Measurements from ENCODE around the gene NSG2. TPM values are rescaled to one million over a fixed set of nuclear protein-coding genes. Genes with fewer than 3 reads are reported as not detected.

NSG2 gene
- total RNA-seq (2022) = not detected in 2 replicates
- percentile 10 among the genes with signal in this experiment for Bru-seq, nascent RNA
- BruChase-seq, experiment 1, labeled RNA remaining after a 2-hour chase = percentile 17 among the genes with signal in this experiment
- BruChase-seq, experiment 2, labeled RNA remaining after a 6-hour chase = percentile 18 among the genes with signal in this experiment
- long read RNA-seq = 0 reads

GRCh38 chr5:174045470-174046025 lies at the start of gene NSG2:
TSS of gene NSG2 (plus strand) at chr5:174045706. CDS start at chr5:174046756, 1,050 bp downstream.
- H3K27me3 Mint-ChIP-seq (ENCODE audit: insufficient read depth, unreplicated experiment) = peaks cover 14% of the 10 kb centered on the region
- ChIA-PET CTCF (interaction anchor here (0.6 to 3.1 kb wide), 21 partner anchors 10 to 443 kb away, joined by 3 to 117 read pairs (median 4); partner anchors contain the start of gene BOD1), POLR2A (interaction anchor here (1.0 kb wide), 1 partner anchor 266 kb away, joined by 5 read pairs; no protein-coding TSS in a partner anchor)

GRCh38 chr5:173997331-173997730 lies 48.2 kb upstream of the NSG2 start:
- H3K27me3 Mint-ChIP-seq (ENCODE audit: insufficient read depth, unreplicated experiment) = peaks cover 22% of the 10 kb centered on the region
- DNase-seq = no peak
- no TSS peak for BruUV-seq (replicated peaks)
- no peaks in the 10 kb centered on the region for H3K4me1 Mint-ChIP-seq (ENCODE audit: low read depth, unreplicated experiment)
- H3K27me3 ChIP-seq (replicated peaks; ENCODE audit: control insufficient read depth, insufficient read depth, low read length) = no peaks in the 10 kb centered on the region
- no peaks in the 10 kb centered on the region for H3K36me3 Mint-ChIP-seq (ENCODE audit: insufficient read depth, unreplicated experiment)
- no peaks in the 10 kb centered on the region for H3K9me3 Mint-ChIP-seq (ENCODE audit: unreplicated experiment)
- ChIA-PET CTCF (no interaction called here), POLR2A (interaction anchor here (0.6 kb wide), 1 partner anchor 341 kb away, joined by 5 read pairs; no protein-coding TSS in a partner anchor)
- H3K4me1 ChIP-seq = no peaks in the 10 kb centered on the region
- no peak overlapping the region for H3K4me3 Mint-ChIP-seq (ENCODE audit: unreplicated experiment)
- H3K27ac Mint-ChIP-seq (ENCODE audit: unreplicated experiment) = no peak overlapping the region
- H3K4me3 ChIP-seq (ENCODE audit: low read depth, low read length) = no peak overlapping the region
- H3K36me3 ChIP-seq (ENCODE audit: control insufficient read depth, insufficient read depth, low read length) = no peaks in the 10 kb centered on the region
- no peaks in the 10 kb centered on the region; the same call in 1 of the 2 replicates for H3K9me3 ChIP-seq
- intact Hi-C loops (cut with micrococcal nuclease; ENCODE audit: unreplicated experiment) = no loop called here
- no peak for TF ChIP-seq CTCF (IDR thresholded peaks at IDR 0.05; ENCODE audit: insufficient read depth in 1 of 2, low read depth in 1 of 2, low read length in 1 of 2, severe bottlenecking in 1 of 2, unreplicated experiment in 1 of 2)

More at GRCh38 chr5:174045470-174046025, at the start of gene NSG2:
- BruUV-seq (replicated peaks) = no TSS peak
- Histone ChIP-seq H3K4me3 (ENCODE audit: low read depth, low read length) (no peak within 1 kb of the TSS), H3K36me3 (ENCODE audit: control insufficient read depth, insufficient read depth, low read length) (no peaks in the 10 kb centered on the region), H3K27me3 (replicated peaks; ENCODE audit: control insufficient read depth, insufficient read depth, low read length) (no peaks in the 10 kb centered on the region; the same call in 1 of the 2 replicates), H3K9me3 (no peaks in the 10 kb centered on the region), H3K4me1 (no peaks in the 10 kb centered on the region)
- Mint-ChIP-seq H3K4me3 (ENCODE audit: unreplicated experiment) (no peak within 1 kb of the TSS), H3K4me1 (ENCODE audit: low read depth, unreplicated experiment) (no peaks in the 10 kb centered on the region), H3K9me3 (ENCODE audit: unreplicated experiment) (no peaks in the 10 kb centered on the region), H3K36me3 (ENCODE audit: insufficient read depth, unreplicated experiment) (no peaks in the 10 kb centered on the region), H3K27ac (ENCODE audit: unreplicated experiment) (no peak within 1 kb of the TSS)
- DNase-seq = peak; percentile 92
- intact Hi-C loops (cut with micrococcal nuclease; ENCODE audit: unreplicated experiment) = loop anchor here (1.0 kb wide), 2 partner anchors 267 to 272 kb away; no protein-coding TSS in a partner anchor
- TF ChIP-seq CTCF (IDR thresholded peaks at IDR 0.05; ENCODE audit: insufficient read depth in 1 of 2, low read depth in 1 of 2, low read length in 1 of 2, severe bottlenecking in 1 of 2, unreplicated experiment in 1 of 2) = peak; percentile 86 to 98

- H3K9me3 ChIP-seq = no peaks in the 10 kb centered on the region; the same call in 1 of the 2 replicates
- Mint-ChIP-seq H3K4me3 (ENCODE audit: unreplicated experiment) (no peak overlapping the region), H3K27ac (ENCODE audit: unreplicated experiment) (no peak overlapping the region), H3K36me3 (ENCODE audit: insufficient read depth, unreplicated experiment) (no peaks in the 10 kb centered on the region), H3K9me3 (ENCODE audit: unreplicated experiment) (no peaks in the 10 kb centered on the region), H3K4me1 (ENCODE audit: low read depth, unreplicated experiment) (no peaks in the 10 kb centered on the region), H3K27me3 (ENCODE audit: insufficient read depth, unreplicated experiment) (peaks cover 27% of the 10 kb centered on the region)
- H3K36me3 ChIP-seq (ENCODE audit: control insufficient read depth, insufficient read depth, low read length) = no peaks in the 10 kb centered on the region
- POLR2A ChIA-PET = no interaction called here
- H3K4me3 ChIP-seq (ENCODE audit: low read depth, low read length) = no peak overlapping the region
- no peak for TF ChIP-seq CTCF (IDR thresholded peaks at IDR 0.05; ENCODE audit: insufficient read depth in 1 of 2, low read depth in 1 of 2, low read length in 1 of 2, severe bottlenecking in 1 of 2, unreplicated experiment in 1 of 2)
- CTCF ChIA-PET = no interaction called here
- DNase-seq = no peak
- no peaks in the 10 kb centered on the region for H3K27me3 ChIP-seq (replicated peaks; ENCODE audit: control insufficient read depth, insufficient read depth, low read length)
- no TSS peak for BruUV-seq (replicated peaks)
- intact Hi-C loops (cut with micrococcal nuclease; ENCODE audit: unreplicated experiment) = no loop called here
- H3K4me1 ChIP-seq = no peaks in the 10 kb centered on the region
These were observed 47.0 kb upstream of the NSG2 start for GRCh38 chr5:173998531-173998930.

Data from Caco-2 (cell line).